NB4 (cell line): Measurements from ENCODE around the gene ASRGL1.

ENCODE experiments used
- POLR2A ChIP-seq: IDR thresholded peaks from 2 replicates; pipeline ENCODE4 v1.6.1; 2011; ENCODE audit warnings: mild to moderate bottlenecking; ENCODE audit not compliant: insufficient read length; ENCODE audit errors: extremely low read depth
- TF ChIP-seq, protein P1 (sequence below): IDR thresholded peaks from one replicate; pipeline ENCODE4 v1.5.1; 2012; ENCODE audit warnings: low read depth, low read length

DNA sequence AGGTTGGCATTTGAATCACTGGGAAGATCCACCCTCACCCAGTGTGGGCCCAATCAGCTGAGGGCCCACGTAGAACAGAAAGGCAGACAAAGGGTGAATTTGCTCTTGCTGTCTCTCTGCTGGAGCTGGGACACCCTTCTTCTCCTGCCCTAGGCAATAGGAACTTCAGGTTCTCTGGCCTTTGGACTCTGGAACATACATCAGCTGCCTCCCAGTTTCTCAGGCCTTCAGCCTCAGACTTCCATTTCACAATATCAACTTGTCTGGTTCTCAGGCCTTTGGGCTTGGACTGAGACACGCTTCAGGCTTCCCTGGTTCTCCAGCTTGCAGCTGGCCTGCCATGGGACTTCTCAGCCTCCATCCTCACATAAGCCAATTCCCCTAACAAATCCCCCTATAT lies 14.7 kb upstream of the ASRGL1 start:
- TF ChIP-seq, protein P1, sequence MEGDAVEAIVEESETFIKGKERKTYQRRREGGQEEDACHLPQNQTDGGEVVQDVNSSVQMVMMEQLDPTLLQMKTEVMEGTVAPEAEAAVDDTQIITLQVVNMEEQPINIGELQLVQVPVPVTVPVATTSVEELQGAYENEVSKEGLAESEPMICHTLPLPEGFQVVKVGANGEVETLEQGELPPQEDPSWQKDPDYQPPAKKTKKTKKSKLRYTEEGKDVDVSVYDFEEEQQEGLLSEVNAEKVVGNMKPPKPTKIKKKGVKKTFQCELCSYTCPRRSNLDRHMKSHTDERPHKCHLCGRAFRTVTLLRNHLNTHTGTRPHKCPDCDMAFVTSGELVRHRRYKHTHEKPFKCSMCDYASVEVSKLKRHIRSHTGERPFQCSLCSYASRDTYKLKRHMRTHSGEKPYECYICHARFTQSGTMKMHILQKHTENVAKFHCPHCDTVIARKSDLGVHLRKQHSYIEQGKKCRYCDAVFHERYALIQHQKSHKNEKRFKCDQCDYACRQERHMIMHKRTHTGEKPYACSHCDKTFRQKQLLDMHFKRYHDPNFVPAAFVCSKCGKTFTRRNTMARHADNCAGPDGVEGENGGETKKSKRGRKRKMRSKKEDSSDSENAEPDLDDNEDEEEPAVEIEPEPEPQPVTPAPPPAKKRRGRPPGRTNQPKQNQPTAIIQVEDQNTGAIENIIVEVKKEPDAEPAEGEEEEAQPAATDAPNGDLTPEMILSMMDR, result no peak
- TF ChIP-seq POLR2A, result no peak
